PC-9 (cell line): ENCODE data around the gene KLF7.

Experiments used
- EZH2 ChIP-seq: fragments of 200-600 bp; sonication (generic); IDR thresholded peaks from 2 replicates; pipeline ENCODE4 v1.8.0; 2017; ENCODE audit warnings: antibody characterized with exemption, low read depth
- TF ChIP-seq, protein P1 (sequence below): fragments of 200-600 bp; sonication (generic); conservative IDR thresholded peaks from 2 replicates; pipeline ENCODE4 v1.6.1; 2017; ENCODE audit warnings: mixed run types, antibody characterized with exemption, mild to moderate bottlenecking, moderate library complexity

DNA sequence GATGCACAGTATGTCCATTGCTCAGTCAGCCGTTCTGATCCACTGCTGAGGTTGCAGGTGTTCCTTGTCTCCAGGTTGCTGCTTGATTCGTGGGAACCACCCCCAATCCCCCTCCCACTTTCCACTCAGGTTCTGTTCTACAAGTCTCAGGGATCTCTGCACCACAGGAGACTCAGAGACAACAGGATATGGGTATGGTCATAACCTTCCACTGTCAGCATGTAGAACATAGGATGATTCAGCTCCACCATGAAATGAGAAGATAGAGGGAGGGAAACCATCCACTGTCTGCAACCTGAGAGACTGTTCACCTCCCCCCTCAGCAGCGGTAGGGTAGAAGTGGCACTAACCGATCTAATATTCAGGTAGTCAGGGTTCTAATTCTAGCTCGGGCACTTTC is 19.0 kb upstream of the KLF7 start:
- TF ChIP-seq, protein P1, sequence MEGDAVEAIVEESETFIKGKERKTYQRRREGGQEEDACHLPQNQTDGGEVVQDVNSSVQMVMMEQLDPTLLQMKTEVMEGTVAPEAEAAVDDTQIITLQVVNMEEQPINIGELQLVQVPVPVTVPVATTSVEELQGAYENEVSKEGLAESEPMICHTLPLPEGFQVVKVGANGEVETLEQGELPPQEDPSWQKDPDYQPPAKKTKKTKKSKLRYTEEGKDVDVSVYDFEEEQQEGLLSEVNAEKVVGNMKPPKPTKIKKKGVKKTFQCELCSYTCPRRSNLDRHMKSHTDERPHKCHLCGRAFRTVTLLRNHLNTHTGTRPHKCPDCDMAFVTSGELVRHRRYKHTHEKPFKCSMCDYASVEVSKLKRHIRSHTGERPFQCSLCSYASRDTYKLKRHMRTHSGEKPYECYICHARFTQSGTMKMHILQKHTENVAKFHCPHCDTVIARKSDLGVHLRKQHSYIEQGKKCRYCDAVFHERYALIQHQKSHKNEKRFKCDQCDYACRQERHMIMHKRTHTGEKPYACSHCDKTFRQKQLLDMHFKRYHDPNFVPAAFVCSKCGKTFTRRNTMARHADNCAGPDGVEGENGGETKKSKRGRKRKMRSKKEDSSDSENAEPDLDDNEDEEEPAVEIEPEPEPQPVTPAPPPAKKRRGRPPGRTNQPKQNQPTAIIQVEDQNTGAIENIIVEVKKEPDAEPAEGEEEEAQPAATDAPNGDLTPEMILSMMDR = no peak
- TF ChIP-seq EZH2 = no peak
